Activated naive CD4-positive, alpha-beta T cell (primary cell): ENCODE measurements around the gene UPK1B.
"Not testable (repeated sequence)": the region's sequence is repeated elsewhere in the genome, so short reads cannot be mapped to it uniquely, and the experiment has no call there.

Source experiments
- DNase-seq, 4 experiments: peaks; one replicate each; lab custom pipeline; 2025; lab: John Stamatoyannopoulos, UW

Gene UPK1B

GRCh38 chr3:119173325-119173724 is at the start of gene UPK1B:
Gene UPK1B, plus strand, starts transcription at chr3:119173598. Its CDS starts 13,144 bp downstream, at chr3:119186742.
- DNase-seq = no peak

DNA sequence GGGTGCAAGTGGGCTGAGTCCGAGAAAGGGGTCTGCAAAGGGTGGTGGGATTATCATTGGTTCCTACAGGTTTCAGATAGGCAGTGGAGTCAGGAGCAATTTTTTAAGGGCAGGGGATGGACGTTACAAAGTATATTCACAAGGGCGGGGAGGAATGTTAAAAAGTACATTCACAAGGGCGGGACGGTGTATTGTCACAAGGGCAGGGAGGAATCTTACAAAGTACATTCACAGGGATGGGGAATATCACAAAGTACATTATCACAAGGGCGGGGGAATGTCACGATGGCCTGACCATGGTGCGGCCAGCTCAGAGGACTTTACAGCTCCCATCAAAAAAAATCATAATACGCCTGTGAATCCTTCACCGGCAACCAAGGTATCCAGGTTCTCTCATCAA is 48.1 kb upstream of the UPK1B start:
- DNase-seq = no peak

DNA sequence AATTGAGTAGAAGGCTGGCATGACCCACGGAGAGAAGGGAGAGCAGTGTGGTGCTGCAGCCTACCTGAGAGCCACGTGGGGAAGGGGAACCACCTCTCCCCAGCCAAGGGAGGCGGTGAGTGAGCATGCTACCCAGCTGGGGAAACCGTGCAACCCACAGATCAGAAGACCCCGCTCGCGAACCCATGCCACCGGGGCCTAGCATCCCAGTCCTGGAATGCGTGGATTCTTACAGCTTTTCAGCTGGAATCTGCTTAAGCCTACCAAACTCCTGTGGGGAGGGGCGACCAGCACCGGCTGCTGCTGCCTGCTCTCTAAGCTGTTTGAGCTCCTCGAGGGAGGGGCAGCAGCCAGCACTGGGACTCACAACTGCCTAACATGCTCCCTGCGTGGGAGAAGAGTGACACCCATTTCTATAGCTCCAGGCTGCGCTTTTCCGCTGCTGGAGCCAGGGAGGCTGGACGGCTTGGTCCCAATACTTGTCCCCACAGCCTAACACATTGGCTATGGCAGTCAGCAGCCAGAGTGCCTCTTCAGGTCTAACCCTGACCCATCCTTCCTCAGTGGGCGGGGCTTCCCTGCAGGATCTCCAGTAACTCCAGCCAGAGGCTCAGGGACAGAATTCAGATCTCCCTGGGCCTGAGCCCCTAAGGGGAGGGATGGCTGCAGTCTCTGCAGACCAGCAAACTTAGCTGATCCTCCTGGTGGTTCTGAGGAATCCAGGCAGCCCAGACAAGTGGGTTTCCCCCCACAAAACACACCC is 47.5 kb upstream of the UPK1B start:
- no peak for DNase-seq

DNA sequence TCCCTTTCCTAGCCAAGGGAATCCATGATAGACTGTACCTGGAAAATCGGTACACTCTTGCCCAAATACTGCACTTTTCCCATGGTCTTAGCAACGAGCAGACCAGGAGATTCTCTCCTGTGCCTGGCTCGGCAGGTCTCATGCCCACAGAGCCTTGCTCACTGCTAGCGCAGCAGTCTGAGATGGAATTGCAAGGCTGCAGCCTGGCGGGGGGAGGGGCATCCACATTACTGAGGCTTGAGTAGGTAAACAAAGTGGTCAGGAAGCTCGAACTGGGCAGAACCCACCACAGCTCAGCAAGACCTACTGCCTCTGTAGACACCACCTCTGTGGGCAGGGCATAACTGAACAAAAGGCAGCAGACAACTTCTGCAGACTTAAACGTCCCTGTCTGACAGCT is 43.1 kb upstream of the UPK1B start:
- DNase-seq = not testable (repeated sequence)

DNA sequence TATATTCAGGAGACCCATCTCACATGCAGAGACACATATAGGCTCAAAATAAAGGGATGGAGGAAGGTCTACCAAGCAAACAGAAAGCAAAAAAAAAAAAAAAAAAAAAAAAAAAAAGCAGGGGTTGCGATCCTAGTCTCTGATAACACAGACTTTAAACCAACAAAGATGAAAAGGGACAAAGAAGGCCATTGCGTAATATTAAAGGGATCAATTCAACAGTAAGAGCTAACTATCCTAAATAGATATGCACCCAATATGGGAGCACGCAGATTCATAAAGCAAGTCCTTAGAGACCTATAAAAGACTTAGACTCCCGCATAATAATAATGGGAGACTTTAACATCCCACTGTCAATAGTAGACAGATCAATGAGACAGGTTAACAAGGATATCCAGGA is 41.1 kb upstream of the UPK1B start:
- DNase-seq = not testable (repeated sequence)

DNA sequence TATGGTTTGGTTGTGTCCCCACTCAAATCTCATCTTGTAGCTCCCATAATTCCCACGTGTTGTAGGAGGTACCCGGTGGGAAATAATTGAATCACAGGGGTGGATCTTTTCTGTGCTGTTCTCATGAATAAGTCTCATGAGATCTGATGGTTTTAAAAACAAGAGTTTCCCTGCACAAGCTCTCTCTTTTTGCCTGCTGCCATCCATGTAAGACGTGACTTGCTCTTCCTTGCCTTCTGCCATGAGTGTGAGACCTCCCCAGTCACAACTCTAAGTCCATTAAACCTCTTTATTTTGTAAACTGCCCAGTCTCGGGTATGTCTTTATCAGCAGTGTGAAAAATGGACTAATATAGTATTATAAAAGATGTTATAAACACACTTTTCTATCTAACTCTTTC is 34.0 kb upstream of the UPK1B start:
- DNase-seq = not testable (repeated sequence)

GRCh38 chr3:119140466-119140865 is 32.9 kb upstream of the UPK1B start:
- no peak for DNase-seq

DNA sequence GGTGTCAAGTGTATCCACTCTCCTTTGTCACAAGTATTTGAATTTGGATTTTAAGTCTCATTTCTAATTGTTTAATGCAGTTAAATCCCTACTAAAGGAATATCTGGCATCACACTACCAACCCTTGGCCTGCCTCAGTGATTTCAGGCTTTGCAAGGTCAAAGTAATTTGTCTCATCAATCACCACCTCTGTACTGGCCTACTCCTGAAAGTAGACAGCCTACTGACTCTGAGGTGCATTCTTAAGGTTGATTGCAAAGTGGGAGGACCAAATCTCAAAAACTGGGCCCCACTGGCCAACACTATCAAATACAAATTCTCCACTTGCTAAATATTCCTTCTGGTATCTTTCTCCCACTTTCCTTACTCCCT is 28.3 kb upstream of the UPK1B start:
- DNase-seq = no peak

- DNase-seq = no peak
These were observed 27.8 kb upstream of the UPK1B start, which contains the start of gene TEX55 for GRCh38 chr3:119145500-119146167. Gene TEX55, plus strand, starts transcription at chr3:119146165. Its CDS starts 25 bp downstream, at chr3:119146190.

- no peak for DNase-seq
These were observed 26.6 kb upstream of the UPK1B start for GRCh38 chr3:119146578-119147375.

DNA sequence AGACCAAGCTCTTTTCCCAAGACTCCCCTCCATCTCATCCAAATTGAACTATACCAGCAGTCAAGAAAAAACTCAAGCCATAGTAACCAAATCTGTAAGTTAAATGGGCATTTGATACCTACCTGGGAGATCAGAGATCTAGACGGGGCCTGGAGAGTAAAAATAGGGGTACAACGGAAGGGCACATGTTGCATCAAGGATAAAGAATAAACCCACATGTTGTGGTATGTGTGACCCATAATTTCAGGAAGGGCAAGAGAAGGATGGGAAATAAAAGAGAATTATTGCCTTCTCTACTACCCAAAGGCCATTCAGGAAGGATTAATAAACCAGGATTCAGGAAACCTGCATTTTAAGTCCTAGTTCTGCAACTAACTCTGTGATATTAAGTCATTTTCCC is 25.9 kb upstream of the UPK1B start:
- no peak for DNase-seq

DNA sequence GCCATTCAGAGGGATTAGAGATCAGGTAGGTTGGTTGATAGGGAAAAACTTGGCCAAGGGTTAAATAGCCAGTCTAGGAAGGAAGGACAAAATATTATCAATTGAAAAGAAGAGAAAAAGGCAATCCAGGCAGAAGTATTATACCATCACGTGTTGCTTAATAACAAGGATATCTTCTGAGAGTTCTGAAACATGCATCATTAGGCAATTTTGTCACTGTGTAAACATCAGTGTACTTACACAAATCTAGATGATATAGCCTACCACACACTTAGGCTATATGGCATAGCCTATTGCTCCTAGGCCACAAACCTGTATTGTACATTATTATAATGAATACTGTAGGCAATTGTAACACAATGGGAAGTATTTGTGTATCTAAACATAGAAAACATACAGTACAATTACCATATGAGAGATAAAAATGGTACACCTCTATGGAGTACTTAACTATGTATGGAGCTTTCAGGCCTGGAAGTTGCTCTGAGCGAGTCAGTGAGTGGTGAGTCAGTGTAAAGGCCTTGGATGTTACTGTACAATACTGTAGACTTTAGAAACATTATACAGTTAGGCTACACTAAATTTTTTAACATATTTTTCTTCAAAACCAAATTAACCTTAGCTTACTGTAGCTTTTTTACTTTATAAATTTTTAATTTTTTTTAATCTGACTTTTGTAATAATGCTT is 24.8 kb upstream of the UPK1B start:
- DNase-seq = no peak

DNA sequence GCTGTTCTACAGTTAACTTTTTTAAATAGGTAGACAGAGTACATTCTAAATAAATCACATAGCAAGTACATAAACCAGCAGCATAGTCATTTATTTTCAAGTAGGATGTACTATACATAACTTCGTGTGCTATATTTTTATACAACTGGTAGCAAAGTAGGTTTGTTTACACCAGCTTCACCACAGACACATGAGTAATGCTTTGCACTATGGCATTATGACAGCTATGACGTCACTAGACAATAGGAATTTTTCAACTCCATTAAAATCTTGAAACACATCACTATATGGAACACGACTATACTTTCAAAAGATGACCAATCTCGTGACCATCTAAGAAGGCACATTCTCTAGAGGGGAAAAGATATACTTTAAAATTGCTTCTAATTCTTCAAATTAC is 23.9 kb upstream of the UPK1B start:
- no peak for DNase-seq

- no peak for DNase-seq
These were observed 16.5 kb upstream of the UPK1B start for GRCh38 chr3:119156868-119157267.

GRCh38 chr3:119157971-119158370 is 15.4 kb upstream of the UPK1B start:
- no peak for DNase-seq

DNA sequence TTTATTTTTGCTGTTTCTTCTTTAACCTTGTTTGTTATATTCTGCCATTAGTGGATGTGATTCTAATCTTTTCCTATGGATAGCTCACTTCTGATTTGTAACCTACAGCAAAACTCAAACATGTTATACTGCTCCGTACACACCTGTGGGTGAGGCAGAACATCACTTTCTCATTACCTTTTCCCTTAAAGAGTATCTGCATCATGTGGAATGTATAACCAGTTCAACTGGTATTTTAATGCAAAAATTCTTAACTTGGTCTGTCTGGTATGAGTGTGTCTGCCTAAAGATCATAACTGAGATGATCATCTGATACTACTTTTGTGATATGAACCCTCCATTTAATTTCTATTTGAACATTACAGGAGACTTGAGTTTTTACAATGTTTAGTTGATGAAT is 13.0 kb upstream of the UPK1B start:
- no peak for DNase-seq

GRCh38 chr3:119160815-119161214 is 12.6 kb upstream of the UPK1B start:
- no peak for DNase-seq

DNA sequence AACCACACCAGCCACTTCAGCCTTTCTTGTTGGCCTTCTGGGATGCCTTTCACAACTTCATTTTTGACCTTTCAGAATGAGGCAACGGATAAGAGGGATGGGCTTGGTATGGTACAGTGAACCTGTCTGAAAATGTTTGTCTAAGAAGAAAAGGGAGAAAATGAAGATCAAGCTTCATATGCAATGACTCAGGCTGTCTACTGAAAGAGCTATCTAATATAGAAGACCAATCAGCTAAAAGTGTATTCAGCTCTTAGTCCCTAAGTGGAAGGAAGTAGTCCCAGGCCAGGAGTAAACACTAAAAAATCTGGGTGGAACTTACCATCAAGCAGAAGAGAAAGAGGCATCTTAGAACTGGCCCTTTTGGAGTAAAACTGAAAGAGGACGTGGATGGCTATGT is 12.2 kb upstream of the UPK1B start:
- DNase-seq = no peak

GRCh38 chr3:119164745-119165144 is 8.7 kb upstream of the UPK1B start:
- not testable (repeated sequence) for DNase-seq

DNA sequence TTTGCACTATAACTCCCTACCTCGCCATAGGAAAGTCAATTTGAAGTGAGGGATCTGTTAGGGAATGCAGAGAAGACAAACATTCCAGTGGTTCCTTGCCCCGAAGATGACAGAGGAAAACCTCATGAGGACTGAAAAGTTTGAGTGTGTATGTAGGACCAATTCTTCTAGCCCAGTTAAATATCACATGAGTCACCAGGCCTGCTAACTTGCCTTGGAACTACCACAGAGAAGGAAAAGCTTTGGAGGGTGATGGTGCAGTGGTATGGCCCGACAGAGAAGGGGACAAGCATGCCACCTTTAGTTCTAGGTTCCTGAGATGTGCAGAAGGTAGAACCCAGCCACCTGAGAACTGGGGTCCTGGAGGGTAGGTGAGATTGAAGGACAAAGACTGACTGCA is 2.6 kb upstream of the UPK1B start:
- no peak for DNase-seq

DNA sequence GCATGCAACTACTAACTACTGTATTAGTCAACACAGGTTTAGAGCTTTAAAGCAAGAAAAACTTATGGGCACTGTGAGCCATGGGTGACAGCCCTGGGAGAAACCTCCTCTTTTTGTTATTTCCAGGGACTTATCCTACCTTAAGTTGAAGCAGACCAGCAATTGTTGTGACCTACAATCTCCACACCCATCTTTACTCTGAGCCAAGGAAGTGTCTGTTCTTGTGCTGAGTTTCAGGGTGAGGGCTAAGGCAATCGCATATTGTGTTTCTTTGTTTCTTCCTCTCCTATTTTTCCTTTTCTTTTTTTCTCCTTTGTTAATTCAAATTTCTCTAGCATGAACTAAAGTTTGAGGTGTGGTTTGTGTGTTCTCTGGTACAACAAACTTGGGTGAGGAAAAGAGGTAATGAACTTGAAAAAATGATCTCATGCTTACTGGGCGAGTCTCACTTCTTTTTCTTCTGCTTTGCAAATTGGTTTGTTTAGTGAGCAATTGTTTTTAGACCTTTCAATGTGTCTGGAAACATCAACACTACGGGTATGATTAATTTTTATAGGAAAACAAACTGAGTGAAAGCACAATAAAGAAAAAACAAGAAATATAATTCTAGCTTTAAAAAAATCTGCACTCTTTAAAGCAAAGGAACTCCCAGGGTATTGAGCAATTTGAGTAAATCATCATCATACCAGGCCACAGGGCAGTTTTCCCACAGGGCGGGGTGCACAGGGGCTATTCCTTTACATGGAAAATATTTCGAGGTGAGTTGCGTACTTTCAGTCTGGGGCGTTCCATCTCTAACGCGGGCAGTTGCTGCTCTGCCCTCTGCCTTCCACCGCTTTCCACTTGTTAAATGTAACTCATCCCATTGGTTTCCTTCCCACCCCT is 2.7 kb downstream of the UPK1B start:
- no peak for DNase-seq
